OCI-LY7 (cell line): ENCODE data around the gene SNX9. TPM values are rescaled to one million over a fixed set of nuclear protein-coding genes. Genes with fewer than 3 reads are reported as not detected.

Experiments used
- BruUV-seq: library from RNA; stranded (reverse); fragments of 400-500 nt; replicated peaks from 2 replicates; lab custom pipeline; 2021; lab: Mats Ljungman, UMichigan
- CTCF ChIA-PET: fragments of 300-600 bp; sonication (Branson Sonifier 250); formaldehyde crosslinking; loops from one replicate; lab custom pipeline; 2022; ENCODE audit warnings: antibody characterized with exemption; ENCODE audit not compliant: unreplicated experiment; lab: Charles Lee
- POLR2A ChIA-PET: fragments of 300-600 bp; sonication (Branson Sonifier 250); formaldehyde crosslinking; loops from one replicate; lab custom pipeline; 2022; ENCODE audit warnings: antibody characterized with exemption; lab: Charles Lee
- DNase-seq: peaks from one replicate; pipeline ENCODE4 v3.0.0-alpha.2; 2015; ENCODE audit warnings: low spot score
- H2AFZ ChIP-seq: fragments of 200-600 bp; sonication (generic), shearing (Covaris generic); 2 replicates; pipeline ENCODE4 v1.6.1; 2014; ENCODE audit warnings: mild to moderate bottlenecking, antibody characterized with exemption, low read length, moderate library complexity
- H3K27ac ChIP-seq: fragments of 200-600 bp; sonication (generic); 2 replicates; pipeline ENCODE4 v1.5.1; 2014; ENCODE audit warnings: mixed run types, low read depth, mild to moderate bottlenecking, moderate library complexity, low read length, inconsistent platforms; ENCODE audit not compliant: poor library complexity, severe bottlenecking
- H3K36me3 ChIP-seq: fragments of 200-600 bp; sonication (generic); 2 replicates; pipeline ENCODE4 v1.6.1; 2014; ENCODE audit warnings: mild to moderate bottlenecking, antibody characterized with exemption, low read length, moderate library complexity, mixed read lengths; ENCODE audit not compliant: insufficient read depth
- H3K4me1 ChIP-seq: fragments of 200-600 bp; sonication (generic); 2 replicates; pipeline ENCODE4 v1.5.1; 2014; ENCODE audit warnings: mild to moderate bottlenecking, low read length; ENCODE audit not compliant: insufficient read depth, poor library complexity, severe bottlenecking
- H3K4me2 ChIP-seq: fragments of 200-600 bp; sonication (generic); 2 replicates; pipeline ENCODE4 v1.6.1; 2014; ENCODE audit warnings: mild to moderate bottlenecking, low read length
- H3K4me3 ChIP-seq: fragments of 200-600 bp; sonication (generic); 2 replicates; pipeline ENCODE4 v1.5.1; 2014; ENCODE audit warnings: mild to moderate bottlenecking, low read depth, low read length; ENCODE audit not compliant: poor library complexity, severe bottlenecking
- H3K79me2 ChIP-seq: fragments of 200-600 bp; sonication (generic); 2 replicates; pipeline ENCODE4 v1.6.1; 2016; ENCODE audit warnings: low read depth, mild to moderate bottlenecking, low read length, moderate library complexity, mixed read lengths; ENCODE audit not compliant: insufficient read depth
- H3K9me2 ChIP-seq: fragments of 200-600 bp; sonication (generic); 2 replicates; pipeline ENCODE4 v1.6.1; 2016; ENCODE audit warnings: mild to moderate bottlenecking, low read length, mixed read lengths; ENCODE audit not compliant: insufficient read depth
- H3K9me3 ChIP-seq: fragments of 200-600 bp; sonication (generic); 2 replicates; pipeline ENCODE4 v1.6.1; 2014; ENCODE audit warnings: mild to moderate bottlenecking, mixed run types, low read length, mixed read lengths
- H4K20me1 ChIP-seq: fragments of 200-600 bp; sonication (generic); 2 replicates; pipeline ENCODE4 v1.6.1; 2014; ENCODE audit warnings: mild to moderate bottlenecking, antibody characterized with exemption, low read length, moderate library complexity, mixed read lengths; ENCODE audit not compliant: insufficient read depth
- EZH2phosphoT487 ChIP-seq: fragments of 200-600 bp; sonication (generic); IDR thresholded peaks from 2 replicates; pipeline ENCODE4 v1.6.1; 2018; ENCODE audit warnings: low read depth, borderline replicate concordance, mild to moderate bottlenecking, mixed run types, antibody characterized with exemption, low read length, moderate library complexity, mixed read lengths
- intact Hi-C: fragments of 100-400 bp; cut with micrococcal nuclease; formaldehyde crosslinking; loops from one replicate; pipeline ENCODE4 v1.10.0; 2022; ENCODE audit not compliant: unreplicated experiment
- total RNA-seq, 2 experiments: library from RNA; depleted of rRNA in 1 of 2; stranded (reverse); fragments of >200 nt in 1 of 2; shearing (Covaris generic) in 1 of 2; gene quantifications; 2 replicates each; pipeline ENCODE4 v1.2.3, GENCODE V29; 2014 to 2022
- TF ChIP-seq, protein P1 (sequence below): fragments of 200-600 bp; sonication (generic); conservative IDR thresholded peaks from 2 replicates; pipeline ENCODE4 v1.5.1; 2014; ENCODE audit warnings: mild to moderate bottlenecking, antibody characterized with exemption, low read length, moderate library complexity, mixed read lengths

The SNX9 gene
- total RNA-seq, 2 experiments from 2014 or later, result not detected

GRCh38 chr6:157978021-157978783, 155.2 kb downstream of the SNX9 start:
- CTCF ChIA-PET, result no interaction called here
- DNase-seq, result no peak
- Histone ChIP-seq H3K4me2 (no peak overlapping the region), H3K27ac (no peak overlapping the region), H4K20me1 (no peaks in the 10 kb centered on the region), H3K9me3 (no peaks in the 10 kb centered on the region), H3K79me2 (no peaks in the 10 kb centered on the region), H2AFZ (no peak overlapping the region), H3K4me1 (no peaks in the 10 kb centered on the region), H3K4me3 (no peak overlapping the region), H3K9me2 (no peaks in the 10 kb centered on the region), H3K36me3 (no peaks in the 10 kb centered on the region)
- POLR2A ChIA-PET, result no interaction called here
- intact Hi-C loops, result no loop called here
- BruUV-seq, result no TSS peak
- TF ChIP-seq, protein P1, sequence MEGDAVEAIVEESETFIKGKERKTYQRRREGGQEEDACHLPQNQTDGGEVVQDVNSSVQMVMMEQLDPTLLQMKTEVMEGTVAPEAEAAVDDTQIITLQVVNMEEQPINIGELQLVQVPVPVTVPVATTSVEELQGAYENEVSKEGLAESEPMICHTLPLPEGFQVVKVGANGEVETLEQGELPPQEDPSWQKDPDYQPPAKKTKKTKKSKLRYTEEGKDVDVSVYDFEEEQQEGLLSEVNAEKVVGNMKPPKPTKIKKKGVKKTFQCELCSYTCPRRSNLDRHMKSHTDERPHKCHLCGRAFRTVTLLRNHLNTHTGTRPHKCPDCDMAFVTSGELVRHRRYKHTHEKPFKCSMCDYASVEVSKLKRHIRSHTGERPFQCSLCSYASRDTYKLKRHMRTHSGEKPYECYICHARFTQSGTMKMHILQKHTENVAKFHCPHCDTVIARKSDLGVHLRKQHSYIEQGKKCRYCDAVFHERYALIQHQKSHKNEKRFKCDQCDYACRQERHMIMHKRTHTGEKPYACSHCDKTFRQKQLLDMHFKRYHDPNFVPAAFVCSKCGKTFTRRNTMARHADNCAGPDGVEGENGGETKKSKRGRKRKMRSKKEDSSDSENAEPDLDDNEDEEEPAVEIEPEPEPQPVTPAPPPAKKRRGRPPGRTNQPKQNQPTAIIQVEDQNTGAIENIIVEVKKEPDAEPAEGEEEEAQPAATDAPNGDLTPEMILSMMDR, result no peak
- no peak for TF ChIP-seq EZH2phosphoT487

- POLR2A ChIA-PET, result no interaction called here
- no peak for DNase-seq
- Histone ChIP-seq H2AFZ (no peak overlapping the region), H3K9me2 (no peaks in the 10 kb centered on the region), H3K36me3 (no peaks in the 10 kb centered on the region), H4K20me1 (no peaks in the 10 kb centered on the region), H3K4me1 (no peaks in the 10 kb centered on the region), H3K27ac (no peak overlapping the region), H3K4me2 (no peak overlapping the region; the same call in 1 of the 2 replicates), H3K79me2 (no peaks in the 10 kb centered on the region), H3K9me3 (no peaks in the 10 kb centered on the region), H3K4me3 (no peak overlapping the region)
- BruUV-seq, result no TSS peak
- intact Hi-C loops, result no loop called here
- CTCF ChIA-PET, result no interaction called here
- TF ChIP-seq, protein P1, result no peak
- TF ChIP-seq EZH2phosphoT487, result no peak
These were observed 157.5 kb downstream of the SNX9 start for GRCh38 chr6:157980288-157981131.

DNA sequence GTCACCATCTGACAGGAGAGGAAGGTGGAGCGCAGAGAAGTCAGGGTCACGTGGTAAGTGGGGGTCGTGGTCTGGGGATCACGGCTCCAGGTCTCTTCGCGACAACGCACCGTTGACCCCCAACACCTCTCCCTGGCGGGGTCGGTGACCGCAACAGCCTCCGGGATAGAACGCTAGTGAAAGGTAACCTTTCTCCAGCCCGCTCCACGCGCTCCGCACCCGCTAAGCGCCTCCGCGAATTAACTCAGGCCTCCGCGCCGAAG, 158.0 kb downstream of the SNX9 start:
- Histone ChIP-seq H3K79me2 (no peaks in the 10 kb centered on the region), H3K4me3 (no peak overlapping the region), H3K4me1 (no peaks in the 10 kb centered on the region), H4K20me1 (no peaks in the 10 kb centered on the region), H3K36me3 (no peaks in the 10 kb centered on the region), H3K9me3 (no peaks in the 10 kb centered on the region), H3K4me2 (peak overlapping the region; percentile 41; the same call in 1 of the 2 replicates), H3K27ac (no peak overlapping the region), H3K9me2 (no peaks in the 10 kb centered on the region), H2AFZ (no peak overlapping the region)
- TF ChIP-seq EZH2phosphoT487, result no peak
- TF ChIP-seq, protein P1, result no peak
- no peak for DNase-seq
- POLR2A ChIA-PET, result no interaction called here
- intact Hi-C loops, result no loop called here
- CTCF ChIA-PET, result no interaction called here
- BruUV-seq, result no TSS peak
